SK-N-SH treated with all-trans-retinoic acid at 6 μM for 48 hours (cell line): ENCODE data around the gene GRID1.

ENCODE experiments used
- ATAC-seq: fragments of 200-7000 bp; cut with Tn5 transposase; 3 replicates; pipeline ENCODE4 v1.9.1; 2020; ENCODE audit warnings: mild to moderate bottlenecking, moderate library complexity
- ARNTL ChIP-seq: fragments of 450-650 bp; formaldehyde crosslinking; IDR thresholded peaks from 2 replicates; pipeline ENCODE4 v1.5.0; 2020; ENCODE audit warnings: low read depth, mild to moderate bottlenecking, moderate library complexity, borderline replicate concordance
- BACH2 ChIP-seq: fragments of 250-450 bp; sonication (Bioruptor Pico); IDR thresholded peaks from 2 replicates; pipeline ENCODE4 v1.9.0; 2021; ENCODE audit warnings: mild to moderate bottlenecking, borderline replicate concordance
- CSDC2 ChIP-seq: fragments of 250-450 bp; sonication (Bioruptor Pico); IDR thresholded peaks from 2 replicates; pipeline ENCODE4 v1.5.0; 2020; ENCODE audit warnings: mild to moderate bottlenecking, moderate library complexity
- ESRRG ChIP-seq: fragments of 250-450 bp; sonication (Bioruptor Pico); IDR thresholded peaks from 2 replicates; pipeline ENCODE4 v1.6.1; 2021; ENCODE audit warnings: mild to moderate bottlenecking
- GLIS3 ChIP-seq: fragments of 250-450 bp; sonication (Bioruptor Pico); IDR thresholded peaks from 2 replicates; pipeline ENCODE4 v1.5.0; 2020; ENCODE audit warnings: mild to moderate bottlenecking, moderate library complexity
- ISL1 ChIP-seq: fragments of 250-450 bp; sonication (Bioruptor Pico); IDR thresholded peaks from 2 replicates; pipeline ENCODE4 v2.1.2; 2022; ENCODE audit warnings: mild to moderate bottlenecking, moderate library complexity
- OSR1 ChIP-seq: fragments of 250-450 bp; sonication (Bioruptor Pico); IDR thresholded peaks from 2 replicates; pipeline ENCODE4 v1.8.0; 2022; ENCODE audit warnings: moderate library complexity, mild to moderate bottlenecking, inconsistent platforms
- RARB ChIP-seq: fragments of 250-450 bp; sonication (Bioruptor Pico); IDR thresholded peaks from 2 replicates; pipeline ENCODE4 v1.8.0; 2021; ENCODE audit warnings: mild to moderate bottlenecking, moderate library complexity
- SNAI2 ChIP-seq: fragments of 250-450 bp; sonication (Bioruptor Pico); IDR thresholded peaks from 2 replicates; pipeline ENCODE4 v1.5.0; 2020; ENCODE audit warnings: mild to moderate bottlenecking, moderate library complexity
- TCF4 ChIP-seq: fragments of 250-450 bp; sonication (Bioruptor Pico); IDR thresholded peaks from 2 replicates; pipeline ENCODE4 v1.8.0; 2021; ENCODE audit warnings: mild to moderate bottlenecking, moderate library complexity, borderline replicate concordance
- TOX ChIP-seq: fragments of 250-450 bp; sonication (Bioruptor Pico); IDR thresholded peaks from 2 replicates; pipeline ENCODE4 v1.8.0; 2021; ENCODE audit warnings: mild to moderate bottlenecking, moderate library complexity, borderline replicate concordance
- ZC3H10 ChIP-seq: fragments of 250-450 bp; sonication (Bioruptor Pico); IDR thresholded peaks from 2 replicates; pipeline ENCODE4 v1.5.1; 2021; ENCODE audit warnings: mild to moderate bottlenecking, moderate library complexity
- ZNF565 ChIP-seq: fragments of 450-650 bp; formaldehyde crosslinking; conservative IDR thresholded peaks from 2 replicates; pipeline ENCODE4 v1.5.0; 2020; ENCODE audit warnings: low read depth, mild to moderate bottlenecking, moderate library complexity
- ZNF8 ChIP-seq: fragments of 450-650 bp; formaldehyde crosslinking; IDR thresholded peaks from 2 replicates; pipeline ENCODE4 v1.5.0; 2020; ENCODE audit warnings: mild to moderate bottlenecking, moderate library complexity
- TF ChIP-seq, protein P1 (sequence below): fragments of 250-450 bp; sonication (Bioruptor Pico); IDR thresholded peaks from 2 replicates; pipeline ENCODE4 v1.5.0; 2020; ENCODE audit warnings: mild to moderate bottlenecking, moderate library complexity
- TF ChIP-seq, protein P2 (sequence below): fragments of 250-450 bp; sonication (Bioruptor Pico); IDR thresholded peaks from 2 replicates; pipeline ENCODE4 v1.5.1; 2020; ENCODE audit warnings: low read depth, mild to moderate bottlenecking, moderate library complexity
- TF ChIP-seq, protein P3 (sequence below): fragments of 250-450 bp; sonication (Bioruptor Pico); IDR thresholded peaks from 2 replicates; pipeline ENCODE4 v1.5.1; 2021; ENCODE audit warnings: mild to moderate bottlenecking, moderate library complexity
- TF ChIP-seq, protein P4 (sequence below): fragments of 250-450 bp; sonication (Bioruptor Pico); IDR thresholded peaks from 2 replicates; pipeline ENCODE4 v1.8.0; 2020; ENCODE audit warnings: mild to moderate bottlenecking, moderate library complexity, borderline replicate concordance

Gene GRID1

DNA sequence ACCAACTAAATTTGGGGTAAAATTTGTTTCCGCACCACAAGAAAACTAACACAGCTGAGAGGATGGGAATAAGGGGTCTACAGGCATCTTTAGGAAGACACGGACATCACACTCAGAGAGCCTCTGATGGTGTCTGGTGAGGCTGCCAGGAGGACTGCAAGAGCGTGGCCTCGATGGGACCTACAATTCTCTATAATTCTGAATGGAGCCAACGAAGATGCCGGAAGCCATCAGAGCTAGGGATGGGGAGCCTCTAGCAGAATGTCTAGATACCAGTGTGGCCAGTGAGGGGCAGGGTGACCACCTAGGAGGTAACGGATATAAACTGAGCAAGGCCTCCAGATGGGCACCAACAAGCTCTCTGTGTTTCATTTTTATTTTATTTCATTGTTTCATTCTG is 7.5 kb downstream of the GRID1 start:
- no peak for ATAC-seq
- TF ChIP-seq TCF4, result no peak

DNA sequence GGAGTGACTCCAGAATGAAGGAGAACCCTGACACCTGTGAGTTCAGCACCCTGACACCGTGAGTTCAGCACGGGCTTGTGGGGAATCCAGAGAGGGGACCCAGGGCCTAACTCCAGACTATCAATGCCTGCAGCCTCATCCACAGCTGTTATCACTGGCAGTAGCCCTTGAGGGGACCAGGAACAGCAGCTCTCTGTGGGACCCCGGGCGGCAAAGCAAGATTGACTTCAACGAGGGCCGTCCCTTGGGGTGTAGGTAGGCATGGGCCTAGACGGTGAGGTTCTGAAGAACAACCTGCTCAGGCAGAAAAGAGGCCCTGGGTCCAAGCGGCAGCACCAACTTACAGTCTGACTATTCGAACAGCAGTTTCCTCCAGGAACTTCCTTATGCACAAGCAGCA is 8.9 kb downstream of the GRID1 start:
- ATAC-seq, result no peak
- TF ChIP-seq GLIS3 (CRISPR knock-in tag) (no peak), ARNTL (CRISPR knock-in tag) (no peak), BACH2 (CRISPR knock-in tag) (no peak), RARB (CRISPR knock-in tag) (no peak), TOX (no peak), CSDC2 (CRISPR knock-in tag) (no peak), ZNF565 (CRISPR knock-in tag) (no peak), ISL1 (no peak), TCF4 (no peak), ESRRG (CRISPR knock-in tag) (no peak), SNAI2 (CRISPR knock-in tag) (no peak)
- TF ChIP-seq, protein P1, sequence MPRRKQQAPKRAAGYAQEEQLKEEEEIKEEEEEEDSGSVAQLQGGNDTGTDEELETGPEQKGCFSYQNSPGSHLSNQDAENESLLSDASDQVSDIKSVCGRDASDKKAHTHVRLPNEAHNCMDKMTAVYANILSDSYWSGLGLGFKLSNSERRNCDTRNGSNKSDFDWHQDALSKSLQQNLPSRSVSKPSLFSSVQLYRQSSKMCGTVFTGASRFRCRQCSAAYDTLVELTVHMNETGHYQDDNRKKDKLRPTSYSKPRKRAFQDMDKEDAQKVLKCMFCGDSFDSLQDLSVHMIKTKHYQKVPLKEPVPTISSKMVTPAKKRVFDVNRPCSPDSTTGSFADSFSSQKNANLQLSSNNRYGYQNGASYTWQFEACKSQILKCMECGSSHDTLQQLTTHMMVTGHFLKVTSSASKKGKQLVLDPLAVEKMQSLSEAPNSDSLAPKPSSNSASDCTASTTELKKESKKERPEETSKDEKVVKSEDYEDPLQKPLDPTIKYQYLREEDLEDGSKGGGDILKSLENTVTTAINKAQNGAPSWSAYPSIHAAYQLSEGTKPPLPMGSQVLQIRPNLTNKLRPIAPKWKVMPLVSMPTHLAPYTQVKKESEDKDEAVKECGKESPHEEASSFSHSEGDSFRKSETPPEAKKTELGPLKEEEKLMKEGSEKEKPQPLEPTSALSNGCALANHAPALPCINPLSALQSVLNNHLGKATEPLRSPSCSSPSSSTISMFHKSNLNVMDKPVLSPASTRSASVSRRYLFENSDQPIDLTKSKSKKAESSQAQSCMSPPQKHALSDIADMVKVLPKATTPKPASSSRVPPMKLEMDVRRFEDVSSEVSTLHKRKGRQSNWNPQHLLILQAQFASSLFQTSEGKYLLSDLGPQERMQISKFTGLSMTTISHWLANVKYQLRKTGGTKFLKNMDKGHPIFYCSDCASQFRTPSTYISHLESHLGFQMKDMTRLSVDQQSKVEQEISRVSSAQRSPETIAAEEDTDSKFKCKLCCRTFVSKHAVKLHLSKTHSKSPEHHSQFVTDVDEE (CRISPR knock-in tag), result no peak
- TF ChIP-seq, protein P2, sequence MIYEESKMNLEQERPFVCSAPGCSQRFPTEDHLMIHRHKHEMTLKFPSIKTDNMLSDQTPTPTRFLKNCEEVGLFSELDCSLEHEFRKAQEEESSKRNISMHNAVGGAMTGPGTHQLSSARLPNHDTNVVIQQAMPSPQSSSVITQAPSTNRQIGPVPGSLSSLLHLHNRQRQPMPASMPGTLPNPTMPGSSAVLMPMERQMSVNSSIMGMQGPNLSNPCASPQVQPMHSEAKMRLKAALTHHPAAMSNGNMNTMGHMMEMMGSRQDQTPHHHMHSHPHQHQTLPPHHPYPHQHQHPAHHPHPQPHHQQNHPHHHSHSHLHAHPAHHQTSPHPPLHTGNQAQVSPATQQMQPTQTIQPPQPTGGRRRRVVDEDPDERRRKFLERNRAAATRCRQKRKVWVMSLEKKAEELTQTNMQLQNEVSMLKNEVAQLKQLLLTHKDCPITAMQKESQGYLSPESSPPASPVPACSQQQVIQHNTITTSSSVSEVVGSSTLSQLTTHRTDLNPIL (CRISPR knock-in tag), result no peak
- TF ChIP-seq, all 23 proteins: peak for 0

DNA sequence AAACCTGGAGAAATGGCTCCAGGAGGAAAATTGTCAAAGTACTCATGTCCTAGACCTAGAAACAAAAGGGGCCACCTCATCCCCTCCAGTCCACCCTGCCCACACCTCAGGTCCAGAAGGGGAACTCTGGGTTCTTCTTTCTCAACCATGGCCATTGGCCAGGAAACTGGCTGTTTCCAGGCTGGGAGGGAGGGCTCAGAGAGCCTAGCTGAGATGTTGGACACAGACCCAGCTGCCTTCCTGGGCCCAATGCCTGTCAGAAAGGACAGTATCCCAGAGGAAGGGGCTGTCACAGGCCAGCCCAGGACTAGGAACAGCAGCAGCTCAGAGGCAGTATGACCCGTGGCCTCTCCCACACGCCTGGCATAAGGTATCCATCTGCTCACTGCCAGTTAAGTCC is 9.6 kb downstream of the GRID1 start:
- TF ChIP-seq ISL1 (no peak), OSR1 (CRISPR knock-in tag) (no peak), CSDC2 (CRISPR knock-in tag) (no peak), GLIS3 (CRISPR knock-in tag) (no peak)
- TF ChIP-seq, protein P3, sequence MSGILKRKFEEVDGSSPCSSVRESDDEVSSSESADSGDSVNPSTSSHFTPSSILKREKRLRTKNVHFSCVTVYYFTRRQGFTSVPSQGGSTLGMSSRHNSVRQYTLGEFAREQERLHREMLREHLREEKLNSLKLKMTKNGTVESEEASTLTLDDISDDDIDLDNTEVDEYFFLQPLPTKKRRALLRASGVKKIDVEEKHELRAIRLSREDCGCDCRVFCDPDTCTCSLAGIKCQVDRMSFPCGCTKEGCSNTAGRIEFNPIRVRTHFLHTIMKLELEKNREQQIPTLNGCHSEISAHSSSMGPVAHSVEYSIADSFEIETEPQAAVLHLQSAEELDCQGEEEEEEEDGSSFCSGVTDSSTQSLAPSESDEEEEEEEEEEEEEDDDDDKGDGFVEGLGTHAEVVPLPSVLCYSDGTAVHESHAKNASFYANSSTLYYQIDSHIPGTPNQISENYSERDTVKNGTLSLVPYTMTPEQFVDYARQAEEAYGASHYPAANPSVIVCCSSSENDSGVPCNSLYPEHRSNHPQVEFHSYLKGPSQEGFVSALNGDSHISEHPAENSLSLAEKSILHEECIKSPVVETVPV (CRISPR knock-in tag), result no peak
- ATAC-seq, result no peak

DNA sequence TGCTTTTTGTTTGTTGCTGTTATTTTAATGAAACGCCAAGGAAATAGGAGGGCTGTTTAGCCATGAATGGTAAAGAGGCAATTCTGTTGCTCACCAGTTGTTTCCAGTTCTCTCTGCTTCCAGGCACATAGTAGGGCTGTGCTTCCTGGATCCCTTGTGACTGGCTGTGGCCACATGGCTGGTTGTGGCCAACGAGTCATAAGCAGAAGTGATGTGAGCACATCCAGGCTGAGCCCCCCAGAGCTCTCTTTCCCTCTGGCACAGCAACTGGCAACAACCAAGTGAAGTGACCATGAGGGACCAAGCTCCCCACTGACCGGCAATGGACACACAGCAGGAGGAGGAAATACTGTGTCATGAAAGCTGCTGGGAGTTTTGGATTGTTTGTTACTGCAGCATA is 10.3 kb downstream of the GRID1 start:
- no peak for ATAC-seq
- TF ChIP-seq ISL1, result no peak

DNA sequence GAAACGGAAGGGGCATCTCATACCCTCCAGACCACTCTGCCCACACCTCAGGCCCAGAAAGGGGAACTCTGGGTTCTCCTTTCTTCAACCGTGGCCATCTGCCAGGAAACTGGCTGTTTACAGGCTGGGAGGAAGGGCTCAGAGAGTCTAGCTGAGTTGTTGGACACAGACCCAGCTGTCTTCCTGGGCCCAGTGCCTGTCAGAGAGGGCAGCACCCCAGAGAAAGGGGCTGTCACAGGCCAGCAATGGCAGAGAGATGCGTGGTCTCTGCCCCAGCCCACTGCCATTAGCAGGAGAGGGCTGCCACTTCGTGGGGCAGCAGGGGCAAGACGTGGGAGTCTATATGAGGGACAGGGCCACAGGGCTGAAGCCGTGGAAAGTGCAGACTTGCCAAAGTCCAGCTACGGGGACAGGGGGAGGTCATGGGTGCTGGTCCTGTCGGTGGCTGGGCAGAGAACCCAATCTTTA is 11.0 kb downstream of the GRID1 start:
- no peak for TF ChIP-seq CSDC2 (CRISPR knock-in tag)
- no peak for TF ChIP-seq OSR1 (CRISPR knock-in tag)
- no peak for TF ChIP-seq ZNF8 (CRISPR knock-in tag)
- TF ChIP-seq, protein P4, sequence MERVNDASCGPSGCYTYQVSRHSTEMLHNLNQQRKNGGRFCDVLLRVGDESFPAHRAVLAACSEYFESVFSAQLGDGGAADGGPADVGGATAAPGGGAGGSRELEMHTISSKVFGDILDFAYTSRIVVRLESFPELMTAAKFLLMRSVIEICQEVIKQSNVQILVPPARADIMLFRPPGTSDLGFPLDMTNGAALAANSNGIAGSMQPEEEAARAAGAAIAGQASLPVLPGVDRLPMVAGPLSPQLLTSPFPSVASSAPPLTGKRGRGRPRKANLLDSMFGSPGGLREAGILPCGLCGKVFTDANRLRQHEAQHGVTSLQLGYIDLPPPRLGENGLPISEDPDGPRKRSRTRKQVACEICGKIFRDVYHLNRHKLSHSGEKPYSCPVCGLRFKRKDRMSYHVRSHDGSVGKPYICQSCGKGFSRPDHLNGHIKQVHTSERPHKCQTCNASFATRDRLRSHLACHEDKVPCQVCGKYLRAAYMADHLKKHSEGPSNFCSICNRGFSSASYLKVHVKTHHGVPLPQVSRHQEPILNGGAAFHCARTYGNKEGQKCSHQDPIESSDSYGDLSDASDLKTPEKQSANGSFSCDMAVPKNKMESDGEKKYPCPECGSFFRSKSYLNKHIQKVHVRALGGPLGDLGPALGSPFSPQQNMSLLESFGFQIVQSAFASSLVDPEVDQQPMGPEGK, result no peak
- no peak for TF ChIP-seq ZC3H10 (CRISPR knock-in tag)
- ATAC-seq, result no peak
